Measurements from ENCODE around the gene ZMYND11.

DNA sequence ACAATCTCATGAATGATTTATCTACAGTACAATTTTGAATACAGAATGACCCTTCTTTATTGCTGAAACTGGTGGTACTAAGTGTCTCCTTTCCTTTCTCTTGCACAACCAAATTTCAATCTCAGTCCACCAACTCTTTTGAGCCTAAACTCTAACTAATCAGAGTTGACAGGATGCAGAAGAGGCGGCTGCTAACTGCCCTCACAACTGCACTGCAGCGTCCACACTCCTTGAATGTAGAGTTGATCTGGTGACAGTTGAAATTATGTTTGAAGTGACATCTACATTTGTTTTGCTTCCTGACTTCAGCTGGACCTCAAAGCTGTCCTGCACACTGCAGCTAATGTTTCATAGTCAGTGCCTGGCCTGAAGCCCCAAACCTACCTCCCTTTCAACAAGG, 139.6 kb downstream of the ZMYND11 start:
- no peak for TF ChIP-seq REST (IDR thresholded peaks at IDR 0.05; ENCODE audit: borderline replicate concordance in 1 of 2, low read depth in 1 of 2, low read length in 2 of 2)
- TF ChIP-seq, protein P1, sequence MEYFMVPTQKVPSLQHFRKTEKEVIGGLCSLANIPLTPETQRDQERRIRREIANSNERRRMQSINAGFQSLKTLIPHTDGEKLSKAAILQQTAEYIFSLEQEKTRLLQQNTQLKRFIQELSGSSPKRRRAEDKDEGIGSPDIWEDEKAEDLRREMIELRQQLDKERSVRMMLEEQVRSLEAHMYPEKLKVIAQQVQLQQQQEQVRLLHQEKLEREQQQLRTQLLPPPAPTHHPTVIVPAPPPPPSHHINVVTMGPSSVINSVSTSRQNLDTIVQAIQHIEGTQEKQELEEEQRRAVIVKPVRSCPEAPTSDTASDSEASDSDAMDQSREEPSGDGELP (IDR thresholded peaks at IDR 0.05; ENCODE audit: borderline replicate concordance, low read depth), result no peak
- no peak for TF ChIP-seq ZMYM4 (CRISPR knock-in tag; IDR thresholded peaks at IDR 0.05)
- no peak for TF ChIP-seq ZFP36 (IDR thresholded peaks at IDR 0.05; ENCODE audit: borderline replicate concordance, low read depth, low read length, partially characterized antibody)
- no peak for TF ChIP-seq CTCF (CRISPR knock-in tag; IDR thresholded peaks at IDR 0.05)
- TF ChIP-seq, protein P2, sequence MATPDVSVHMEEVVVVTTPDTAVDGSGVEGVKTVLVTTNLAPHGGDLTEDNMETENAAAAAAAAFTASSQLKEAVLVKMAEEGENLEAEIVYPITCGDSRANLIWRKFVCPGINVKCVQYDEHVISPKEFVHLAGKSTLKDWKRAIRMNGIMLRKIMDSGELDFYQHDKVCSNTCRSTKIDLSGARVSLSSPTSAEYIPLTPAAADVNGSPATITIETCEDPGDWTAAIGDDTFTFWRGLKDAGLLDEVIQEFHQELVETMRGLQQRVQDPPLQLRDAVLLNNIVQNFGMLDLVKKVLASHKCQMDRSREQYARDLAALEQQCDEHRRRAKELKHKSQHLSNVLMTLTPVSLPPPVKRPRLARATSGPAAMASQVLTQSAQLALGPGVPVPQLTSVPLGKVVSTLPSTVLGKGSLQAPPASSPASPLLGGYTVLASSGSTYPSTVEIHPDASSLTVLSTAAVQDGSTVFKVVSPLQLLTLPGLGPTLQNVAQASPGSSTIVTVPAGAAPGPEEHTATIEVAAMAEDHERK (CRISPR knock-in tag; IDR thresholded peaks at IDR 0.05; ENCODE audit: low read depth), result no peak
- TF ChIP-seq PRPF4 (IDR thresholded peaks at IDR 0.05; ENCODE audit: low read depth, low read length, poor library complexity, severe bottlenecking), result no peak
- TF ChIP-seq SRF (IDR thresholded peaks at IDR 0.05; ENCODE audit: low read depth, low read length), result no peak
- TF ChIP-seq KAT7 (CRISPR knock-in tag; IDR thresholded peaks at IDR 0.05; ENCODE audit: borderline replicate concordance), result no peak

All from HepG2 (cell line).